Spleen (tissue), 7 donors: ENCODE measurements around the gene GCSAM.

ENCODE experiments used
- CTCF ChIP-seq, 11 experiments: fragments of 200-600 bp in 7 of 11; fragments of 450-650 bp in 4 of 11; sonication (generic) in 4 of 11; IDR thresholded peaks in 8 of 11; conservative IDR thresholded peaks in 3 of 11; 1 replicate in 7 of 11; 2 replicates in 4 of 11; pipeline versions ENCODE4 v1.4.0 to v1.8.0; 2016 to 2021; ENCODE audit warnings: antibody characterized with exemption in 11 of 11, inconsistent platforms in 4 of 11, mild to moderate bottlenecking in 1 of 11
- POLR2A ChIP-seq, 3 donors: fragments of 450-650 bp; IDR thresholded peaks; one replicate each; pipeline ENCODE4 v1.5.1; 2017; ENCODE audit warnings: antibody characterized with exemption in 3 of 3, mild to moderate bottlenecking in 1 of 3
- donor health status: DM: no; HTN: no; CAD: no; lungs with moderate emphysema.
- donor health status: DM: no; HTN: no; CAD: no.
- donor health status: DM: no; HTN: no; CAD: no.

DNA sequence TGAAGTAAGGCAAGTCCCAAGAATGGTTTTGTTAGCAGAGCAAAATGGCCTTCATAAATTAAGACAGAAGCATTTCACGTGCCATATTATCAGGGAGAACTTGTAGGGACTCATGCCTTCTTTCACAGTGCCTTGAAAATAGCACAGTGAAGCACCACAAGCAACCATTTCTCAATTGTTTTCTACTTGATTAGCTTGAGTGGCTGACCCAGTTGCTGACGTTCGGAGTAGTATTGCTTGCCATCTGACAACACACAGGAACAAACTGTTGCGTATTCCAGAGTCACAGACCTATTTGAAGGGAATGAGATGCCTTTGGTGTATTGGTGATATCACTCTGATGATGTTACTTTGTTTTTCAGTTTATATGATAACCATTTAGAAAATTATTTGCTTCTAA, 49.8 kb downstream of the GCSAM start:
- TF ChIP-seq POLR2A (IDR thresholded peaks at IDR 0.05) (no peak), CTCF (IDR thresholded peaks at IDR 0.05 in 8 of 11, conservative IDR thresholded peaks at IDR 0.05 in 3 of 11) (no peak)
